Cardiac muscle cell (in vitro differentiated cells and primary cell): Measurements from ENCODE around the gene KLHL30. TPM values are rescaled to one million over a fixed set of nuclear protein-coding genes. Genes with fewer than 3 reads are reported as not detected.

ENCODE experiments used
- DNase-seq, 2 donors: peaks; one replicate each; pipeline versions ENCODE4 v3.0.0 to v3.0.0-alpha.2; 2010 to 2017; ENCODE audit warnings: low read depth in 1 of 2, low spot score in 1 of 2
- H3K27ac ChIP-seq: fragments of 200-600 bp; sonication (generic); 2 replicates; pipeline ENCODE4 v1.5.1; 2016
- H3K27me3 ChIP-seq: fragments of 200-600 bp; sonication (generic); 2 replicates; pipeline ENCODE4 v1.6.0; 2016; ENCODE audit warnings: control low read depth
- H3K36me3 ChIP-seq: fragments of 200-600 bp; sonication (generic); 2 replicates; pipeline ENCODE4 v1.5.1; 2016; ENCODE audit warnings: control low read depth
- H3K4me1 ChIP-seq: fragments of 200-600 bp; sonication (generic); 2 replicates; pipeline ENCODE4 v1.8.1; 2017; ENCODE audit warnings: low read depth, mild to moderate bottlenecking, mixed run types
- H3K4me3 ChIP-seq: fragments of 200-600 bp; sonication (generic); 2 replicates; pipeline ENCODE4 v1.5.1; 2016; ENCODE audit warnings: mild to moderate bottlenecking
- H3K9me3 ChIP-seq: fragments of 200-600 bp; sonication (generic); 2 replicates; pipeline ENCODE4 v1.5.1; 2017; ENCODE audit warnings: low read depth, mild to moderate bottlenecking, control low read depth
- CTCF ChIP-seq: IDR thresholded peaks from 2 replicates; pipeline ENCODE4 v1.5.1; 2012; ENCODE audit warnings: low read depth, mild to moderate bottlenecking, low read length
- polyA plus RNA-seq: library from polyadenylated mRNA; unstranded; fragments of >200 nt; fragmentation: Nextera tagmentation; extraction: Ambion mirVana; gene quantifications from 2 replicates; pipeline ENCODE4 v1.2.1, GENCODE V29; 2016
- total RNA-seq: library from RNA; depleted of rRNA; stranded (reverse); fragments of >200 nt; gene quantifications from 2 replicates; pipeline ENCODE4 v1.2.3, GENCODE V29; 2016

The KLHL30 gene
- total and polyA plus RNA-seq, 2 experiments from 2014 or later, result 6.7 to 31.7 TPM

GRCh38 chr2:238121511-238122286 is 16.8 kb upstream of the KLHL30 start:
- no peak for DNase-seq
- TF ChIP-seq CTCF, result no peak
- peaks cover 6% of the 10 kb centered on the region for H3K27me3 ChIP-seq
- no peaks in the 10 kb centered on the region for H3K36me3 ChIP-seq
- H3K4me3 ChIP-seq, result no peak overlapping the region
- no peaks in the 10 kb centered on the region for H3K9me3 ChIP-seq
- H3K4me1 ChIP-seq, result no peaks in the 10 kb centered on the region
- no peak overlapping the region for H3K27ac ChIP-seq

- Histone ChIP-seq H3K27me3 (peaks cover 6% of the 10 kb centered on the region), H3K27ac (no peak overlapping the region), H3K4me3 (no peak overlapping the region), H3K36me3 (no peaks in the 10 kb centered on the region), H3K4me1 (peaks cover 7% of the 10 kb centered on the region), H3K9me3 (no peaks in the 10 kb centered on the region)
- no peak for DNase-seq
- TF ChIP-seq CTCF, result no peak
These were observed 15.9 kb upstream of the KLHL30 start for GRCh38 chr2:238122287-238123217.

GRCh38 chr2:238123218-238123971 is 15.1 kb upstream of the KLHL30 start:
- peaks cover under 1% of the 10 kb centered on the region for H3K27me3 ChIP-seq
- H3K9me3 ChIP-seq, result no peaks in the 10 kb centered on the region
- H3K4me3 ChIP-seq, result no peak overlapping the region
- no peak for TF ChIP-seq CTCF
- DNase-seq, result no peak
- no peaks in the 10 kb centered on the region for H3K36me3 ChIP-seq
- peaks cover 7% of the 10 kb centered on the region for H3K4me1 ChIP-seq
- no peak overlapping the region for H3K27ac ChIP-seq

GRCh38 chr2:238123991-238124470 is 14.4 kb upstream of the KLHL30 start:
- Histone ChIP-seq H3K27me3 (no peaks in the 10 kb centered on the region), H3K9me3 (no peaks in the 10 kb centered on the region), H3K4me1 (peaks cover 7% of the 10 kb centered on the region), H3K27ac (no peak overlapping the region), H3K4me3 (no peak overlapping the region), H3K36me3 (no peaks in the 10 kb centered on the region)
- DNase-seq, result no peak
- no peak for TF ChIP-seq CTCF

GRCh38 chr2:238124488-238125126 is 13.9 kb upstream of the KLHL30 start:
- H3K4me1 ChIP-seq, result peaks cover 7% of the 10 kb centered on the region
- no peaks in the 10 kb centered on the region for H3K36me3 ChIP-seq
- no peak overlapping the region for H3K27ac ChIP-seq
- TF ChIP-seq CTCF, result no peak
- no peak for DNase-seq
- H3K4me3 ChIP-seq, result no peak overlapping the region
- no peaks in the 10 kb centered on the region for H3K9me3 ChIP-seq
- H3K27me3 ChIP-seq, result no peaks in the 10 kb centered on the region
